ENCODE results near the gene LRRC66.

LRRC66 gene

DNA sequence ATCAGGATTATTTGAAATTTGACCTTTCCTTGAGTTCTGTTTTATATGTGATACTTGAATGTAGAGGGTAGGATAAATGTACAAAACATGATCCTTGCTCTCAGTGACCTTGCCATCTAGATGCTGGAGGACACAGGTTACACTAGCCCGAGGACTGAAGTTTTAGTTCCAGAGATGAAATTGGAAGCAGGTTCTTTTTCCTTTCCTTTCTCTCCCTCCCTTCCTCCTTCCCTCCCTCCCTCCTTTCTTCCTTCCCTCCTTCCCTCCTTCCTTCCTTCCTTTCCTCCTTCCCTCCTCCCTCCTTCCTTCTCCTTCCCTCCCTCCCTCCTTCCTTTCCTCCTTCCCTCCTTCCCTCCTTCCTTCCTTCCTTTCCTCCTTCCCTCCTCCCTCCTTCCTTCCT is 54.3 kb downstream of the LRRC66 start:
- H3K4me2 ChIP-seq (ENCODE audit: low read depth, low read length, poor library complexity, severe bottlenecking), result no peak overlapping the region
- H3K4me3 ChIP-seq (ENCODE audit: insufficient read depth, low read length, poor library complexity, severe bottlenecking), result no peak overlapping the region
- H2AFZ ChIP-seq (ENCODE audit: low read depth, low read length, severe bottlenecking), result no peak overlapping the region
- H4K20me1 ChIP-seq (ENCODE audit: low read depth, low read length), result no peaks in the 10 kb centered on the region
- TF ChIP-seq, protein P1, sequence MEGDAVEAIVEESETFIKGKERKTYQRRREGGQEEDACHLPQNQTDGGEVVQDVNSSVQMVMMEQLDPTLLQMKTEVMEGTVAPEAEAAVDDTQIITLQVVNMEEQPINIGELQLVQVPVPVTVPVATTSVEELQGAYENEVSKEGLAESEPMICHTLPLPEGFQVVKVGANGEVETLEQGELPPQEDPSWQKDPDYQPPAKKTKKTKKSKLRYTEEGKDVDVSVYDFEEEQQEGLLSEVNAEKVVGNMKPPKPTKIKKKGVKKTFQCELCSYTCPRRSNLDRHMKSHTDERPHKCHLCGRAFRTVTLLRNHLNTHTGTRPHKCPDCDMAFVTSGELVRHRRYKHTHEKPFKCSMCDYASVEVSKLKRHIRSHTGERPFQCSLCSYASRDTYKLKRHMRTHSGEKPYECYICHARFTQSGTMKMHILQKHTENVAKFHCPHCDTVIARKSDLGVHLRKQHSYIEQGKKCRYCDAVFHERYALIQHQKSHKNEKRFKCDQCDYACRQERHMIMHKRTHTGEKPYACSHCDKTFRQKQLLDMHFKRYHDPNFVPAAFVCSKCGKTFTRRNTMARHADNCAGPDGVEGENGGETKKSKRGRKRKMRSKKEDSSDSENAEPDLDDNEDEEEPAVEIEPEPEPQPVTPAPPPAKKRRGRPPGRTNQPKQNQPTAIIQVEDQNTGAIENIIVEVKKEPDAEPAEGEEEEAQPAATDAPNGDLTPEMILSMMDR (IDR thresholded peaks at IDR 0.05; ENCODE audit: insufficient read depth, low read length, poor library complexity, severe bottlenecking), result no peak
- TF ChIP-seq EZH2phosphoT487 (conservative IDR thresholded peaks at IDR 0.05; ENCODE audit: low read length), result no peak
- no peak overlapping the region for H3K9ac ChIP-seq (ENCODE audit: low read length)
- H3K27ac ChIP-seq (ENCODE audit: low read depth, low read length), result no peak overlapping the region
- H3K79me2 ChIP-seq (ENCODE audit: insufficient read depth, low read length), result no peaks in the 10 kb centered on the region
- no peaks in the 10 kb centered on the region for H3K36me3 ChIP-seq (ENCODE audit: low read length)
- no peaks in the 10 kb centered on the region for H3K27me3 ChIP-seq (ENCODE audit: low read length)
- H3K9me3 ChIP-seq (ENCODE audit: insufficient read depth, low read length), result no peaks in the 10 kb centered on the region
- no peaks in the 10 kb centered on the region for H3K9me2 ChIP-seq (replicated peaks; ENCODE audit: insufficient read depth, low read length)
- no peaks in the 10 kb centered on the region for H3F3A ChIP-seq (ENCODE audit: insufficient read depth)

DNA sequence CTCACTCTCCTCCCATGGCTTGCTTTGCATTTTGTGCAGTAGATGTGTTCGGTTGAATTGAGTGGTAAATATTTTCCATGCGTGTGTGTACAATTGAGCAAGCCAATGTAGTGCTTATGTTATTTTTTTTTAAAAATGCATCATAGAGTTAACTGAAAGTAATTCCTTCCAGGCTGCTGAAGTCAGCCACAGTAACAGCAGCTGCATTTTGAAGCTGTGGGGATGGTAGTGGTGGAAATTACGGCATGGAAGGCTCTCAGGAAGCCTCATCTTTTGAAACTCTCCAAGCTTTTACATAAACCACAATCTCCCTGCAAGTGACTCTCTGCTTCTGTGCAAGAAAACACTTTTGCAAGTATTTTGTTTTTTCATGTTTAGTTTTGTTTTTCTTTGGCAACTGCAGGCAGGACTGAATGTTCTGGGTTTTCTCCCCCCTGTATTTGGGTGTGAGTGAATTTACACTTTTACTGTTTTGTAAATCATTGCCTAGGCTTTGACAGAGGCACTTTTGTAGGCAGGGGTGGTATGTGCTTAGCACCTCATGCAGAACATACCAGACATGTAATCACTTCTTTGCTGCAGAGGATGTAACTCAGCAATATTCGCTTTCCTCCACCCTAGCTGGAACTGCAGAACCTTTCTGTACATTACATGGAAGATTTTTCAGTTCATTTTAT is 56.2 kb downstream of the LRRC66 start:
- TF ChIP-seq EZH2phosphoT487 (conservative IDR thresholded peaks at IDR 0.05; ENCODE audit: low read length), result no peak
- TF ChIP-seq, protein P1 (IDR thresholded peaks at IDR 0.05; ENCODE audit: insufficient read depth, low read length, poor library complexity, severe bottlenecking), result no peak

DNA sequence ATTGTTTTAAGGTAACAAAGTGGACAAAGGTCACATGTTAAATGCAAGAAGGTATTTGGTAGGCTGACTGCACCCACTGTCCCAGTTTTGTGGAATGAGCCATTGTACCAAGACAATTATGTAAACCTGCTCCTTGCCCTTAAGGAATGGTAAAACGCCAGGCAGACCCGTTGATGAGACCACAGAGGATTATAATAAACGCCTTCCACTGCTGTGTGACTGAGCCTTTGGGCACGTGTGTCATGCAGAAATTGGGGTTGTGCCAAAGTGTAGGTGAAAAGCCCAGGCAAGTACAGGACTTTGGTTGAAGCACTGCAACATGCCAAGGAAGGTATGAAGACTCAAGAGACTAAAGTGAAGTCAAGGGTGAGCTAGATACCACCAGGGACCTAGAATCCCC is 59.7 kb downstream of the LRRC66 start:
- H3K4me3 ChIP-seq (ENCODE audit: insufficient read depth, low read length, poor library complexity, severe bottlenecking), result no peak overlapping the region
- no peaks in the 10 kb centered on the region for H3F3A ChIP-seq (ENCODE audit: insufficient read depth)
- no peak for TF ChIP-seq EZH2phosphoT487 (conservative IDR thresholded peaks at IDR 0.05; ENCODE audit: low read length)
- TF ChIP-seq, protein P1 (IDR thresholded peaks at IDR 0.05; ENCODE audit: insufficient read depth, low read length, poor library complexity, severe bottlenecking), result no peak

More for the DNA sequence above, 56.2 kb downstream of the LRRC66 start:
- Histone ChIP-seq H3K27ac (ENCODE audit: low read depth, low read length) (no peak overlapping the region), H3K27me3 (ENCODE audit: low read length) (no peaks in the 10 kb centered on the region), H3K79me2 (ENCODE audit: insufficient read depth, low read length) (no peaks in the 10 kb centered on the region), H2AFZ (ENCODE audit: low read depth, low read length, severe bottlenecking) (no peak overlapping the region), H3K9me3 (ENCODE audit: insufficient read depth, low read length) (no peaks in the 10 kb centered on the region), H3K4me3 (ENCODE audit: insufficient read depth, low read length, poor library complexity, severe bottlenecking) (no peak overlapping the region), H3F3A (ENCODE audit: insufficient read depth) (no peaks in the 10 kb centered on the region), H3K4me2 (ENCODE audit: low read depth, low read length, poor library complexity, severe bottlenecking) (no peak overlapping the region), H3K9me2 (replicated peaks; ENCODE audit: insufficient read depth, low read length) (no peaks in the 10 kb centered on the region), H4K20me1 (ENCODE audit: low read depth, low read length) (no peaks in the 10 kb centered on the region), H3K36me3 (ENCODE audit: low read length) (no peaks in the 10 kb centered on the region), H3K9ac (ENCODE audit: low read length) (no peak overlapping the region)

More for the DNA sequence above, 59.7 kb downstream of the LRRC66 start:
- H3K9me3 ChIP-seq (ENCODE audit: insufficient read depth, low read length), result no peaks in the 10 kb centered on the region
- H3K36me3 ChIP-seq (ENCODE audit: low read length), result no peaks in the 10 kb centered on the region
- H3K27ac ChIP-seq (ENCODE audit: low read depth, low read length), result no peak overlapping the region
- H2AFZ ChIP-seq (ENCODE audit: low read depth, low read length, severe bottlenecking), result no peak overlapping the region
- H3K4me2 ChIP-seq (ENCODE audit: low read depth, low read length, poor library complexity, severe bottlenecking), result no peak overlapping the region
- H3K79me2 ChIP-seq (ENCODE audit: insufficient read depth, low read length), result no peaks in the 10 kb centered on the region
- H3K9ac ChIP-seq (ENCODE audit: low read length), result no peak overlapping the region
- no peaks in the 10 kb centered on the region for H4K20me1 ChIP-seq (ENCODE audit: low read depth, low read length)
- H3K27me3 ChIP-seq (ENCODE audit: low read length), result no peaks in the 10 kb centered on the region
- H3K9me2 ChIP-seq (replicated peaks; ENCODE audit: insufficient read depth, low read length), result no peaks in the 10 kb centered on the region

All from SU-DHL-6 (cell line).